Measurements from ENCODE around the gene TMEM17. TPM values are rescaled to one million over a fixed set of nuclear protein-coding genes. Genes with fewer than 3 reads are reported as not detected.

Gene TMEM17
- polyA plus RNA-seq, 3 donors = 0.08 to 0.26 (median 0.10) TPM

DNA sequence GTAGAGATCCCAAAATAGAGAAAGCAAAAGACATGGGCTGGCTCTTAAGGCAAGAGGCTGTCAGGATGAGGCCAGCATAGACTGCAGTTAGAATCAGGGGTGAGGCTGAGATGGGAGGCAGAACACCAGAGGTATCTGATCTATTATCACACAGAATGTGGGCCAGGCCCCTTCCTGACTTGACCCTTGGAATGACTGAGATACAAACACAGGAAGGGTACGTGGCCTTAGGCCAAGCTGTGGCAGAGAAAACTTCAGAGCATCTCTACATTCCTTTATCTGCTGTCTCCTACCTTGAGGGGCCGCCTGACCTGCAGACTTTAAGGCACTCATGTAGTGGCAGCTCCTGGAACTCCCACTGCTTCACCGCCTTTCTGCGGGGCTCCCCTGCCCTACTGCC, 28.4 kb downstream of the TMEM17 start:
- peaks cover 31% of the 10 kb centered on the region for H3K4me1 Mint-ChIP-seq
- H3K9me3 Mint-ChIP-seq = no peaks in the 10 kb centered on the region
- H3K27ac Mint-ChIP-seq = no peak overlapping the region
- no peak for TF ChIP-seq CTCF (IDR thresholded peaks at IDR 0.05)
- Histone ChIP-seq H3K9ac (ENCODE audit: insufficient read depth, low read length, poor library complexity, severe bottlenecking) (no peak overlapping the region), H2AFZ (ENCODE audit: insufficient read depth, low read depth, low read length, poor library complexity, severe bottlenecking) (peak overlapping the region; percentile 26), H3K79me2 (ENCODE audit: insufficient read depth, low read length) (no peaks in the 10 kb centered on the region), H3K4me3 (replicated peaks in 1 of 3; ENCODE audit: low read depth in 2 of 3, low read length in 3 of 3) (no peak overlapping the region), H3K4me1 (ENCODE audit: control insufficient read depth in 1 of 2, insufficient read depth in 2 of 2, low read length in 2 of 2) (peaks cover 18 to 22% of the 10 kb centered on the region in 2 donors), H3K27me3 (ENCODE audit: control insufficient read depth in 2 of 2, insufficient read depth in 2 of 2, low read length in 2 of 2) (no peaks in the 10 kb centered on the region), H3K36me3 (replicated peaks in 1 of 2; ENCODE audit: control insufficient read depth in 1 of 2, insufficient read depth in 2 of 2, low read length in 2 of 2) (no peaks in the 10 kb centered on the region), H3K9me3 (replicated peaks in 1 of 2; ENCODE audit: control insufficient read depth in 1 of 2, insufficient read depth in 1 of 2, low read length in 2 of 2) (no peaks in the 10 kb centered on the region), H4K20me1 (ENCODE audit: insufficient read depth, low read length) (no peaks in the 10 kb centered on the region), H3K27ac (ENCODE audit: low read depth in 1 of 2, low read length in 2 of 2) (no peak overlapping the region), H3K4me2 (replicated peaks; ENCODE audit: extremely low read depth, low read length, poor library complexity, severe bottlenecking) (no peak overlapping the region)
- intact Hi-C loops (cut with micrococcal nuclease) = no loop called here
- H3K4me3 Mint-ChIP-seq = no peak overlapping the region
- 89% methylated on average over 3 of the region's 4 CpGs for WGBS (ENCODE audit: insufficient coverage)
- H3K27me3 Mint-ChIP-seq (ENCODE audit: low read depth in 3 of 3) = peaks cover 3 to 4% (median 4%) of the 10 kb centered on the region in 3 donors
- no peaks in the 10 kb centered on the region for H3K36me3 Mint-ChIP-seq
- no peak for DNase-seq

- 5% methylated on average over 20 of the region's 21 CpGs for WGBS (ENCODE audit: insufficient coverage)
- peak overlapping the region in 2 of 7 donors; percentile 4 to 38 for H3K27ac Mint-ChIP-seq
- H3K36me3 Mint-ChIP-seq = no peaks in the 10 kb centered on the region
- peak overlapping the region; percentile 63 to 91 for H3K4me3 Mint-ChIP-seq
- H3K4me3 ChIP-seq (replicated peaks in 1 of 3; ENCODE audit: low read depth in 2 of 3, low read length in 3 of 3) = peak overlapping the region; percentile 29 to 66 (median 34)
- H3K36me3 ChIP-seq (replicated peaks in 1 of 2; ENCODE audit: control insufficient read depth in 1 of 2, insufficient read depth in 2 of 2, low read length in 2 of 2) = no peaks in the 10 kb centered on the region
- H2AFZ ChIP-seq (ENCODE audit: insufficient read depth, low read depth, low read length, poor library complexity, severe bottlenecking) = peak overlapping the region; percentile 84
- DNase-seq = no peak
- peaks cover 31% of the 10 kb centered on the region for H3K4me1 Mint-ChIP-seq
- TF ChIP-seq CTCF (IDR thresholded peaks at IDR 0.05) = no peak
- no peaks in the 10 kb centered on the region for H3K27me3 ChIP-seq (ENCODE audit: control insufficient read depth in 2 of 2, insufficient read depth in 2 of 2, low read length in 2 of 2)
- no peak overlapping the region for H3K27ac ChIP-seq (ENCODE audit: low read depth in 1 of 2, low read length in 2 of 2)
- peak overlapping the region; percentile 74 for H3K4me2 ChIP-seq (replicated peaks; ENCODE audit: extremely low read depth, low read length, poor library complexity, severe bottlenecking)
- H3K9ac ChIP-seq (ENCODE audit: insufficient read depth, low read length, poor library complexity, severe bottlenecking) = peak overlapping the region; percentile 59
- H4K20me1 ChIP-seq (ENCODE audit: insufficient read depth, low read length) = no peaks in the 10 kb centered on the region
- H3K4me1 ChIP-seq (ENCODE audit: control insufficient read depth in 1 of 2, insufficient read depth in 2 of 2, low read length in 2 of 2) = peaks cover 18 to 22% of the 10 kb centered on the region in 2 donors
- intact Hi-C loops (cut with micrococcal nuclease) = no loop called here
- no peaks in the 10 kb centered on the region for H3K9me3 Mint-ChIP-seq
- H3K9me3 ChIP-seq (replicated peaks in 1 of 2; ENCODE audit: control insufficient read depth in 1 of 2, insufficient read depth in 1 of 2, low read length in 2 of 2) = no peaks in the 10 kb centered on the region
- H3K27me3 Mint-ChIP-seq (ENCODE audit: low read depth in 3 of 3) = peaks cover 4 to 5% (median 4%) of the 10 kb centered on the region in 3 donors
- H3K79me2 ChIP-seq (ENCODE audit: insufficient read depth, low read length) = no peaks in the 10 kb centered on the region
These were observed 30.6 kb downstream of the TMEM17 start for GRCh38 chr2:62475172-62476011.

All from CD14-positive monocyte (primary cell).